Mammary epithelial cell (primary cell): ENCODE results near the gene TAS2R19.

Source experiments
- CTCF ChIP-seq, 2 donors: IDR thresholded peaks in 1 of 2; conservative IDR thresholded peaks in 1 of 2; 2 replicates each; pipeline ENCODE4 v1.5.1; 2011 to 2012; ENCODE audit warnings: inconsistent platforms in 2 of 2, low read length in 2 of 2, mild to moderate bottlenecking in 2 of 2, control low read depth in 1 of 2, low read depth in 1 of 2; ENCODE audit not compliant: insufficient read depth in 1 of 2; ENCODE audit errors: extremely low read depth in 1 of 2
- EZH2 ChIP-seq: IDR thresholded peaks from 2 replicates; pipeline ENCODE4 v1.6.1; 2012; ENCODE audit warnings: low read length, inconsistent platforms, borderline replicate concordance

- TF ChIP-seq CTCF (conservative IDR thresholded peaks at IDR 0.05 in 1 of 2, IDR thresholded peaks at IDR 0.05 in 1 of 2; ENCODE audit: extremely low read depth in 1 of 2, insufficient read depth in 1 of 2, low read depth in 1 of 2, low read length in 2 of 2) (no peak), EZH2 (no peak)
Observed at GRCh38 chr12:10986812-10987211, 35.6 kb downstream of the TAS2R19 start, which contains the start of gene TAS2R50.
